ENCODE measurements around the gene RASGEF1B. TPM values are rescaled to one million over a fixed set of nuclear protein-coding genes. Genes with fewer than 3 reads are reported as not detected.
A peak's percentile ranks its signal among the peaks of the same experiment; 100 is the strongest.

Gene RASGEF1B
- total and polyA plus RNA-seq, 9 of the 15 experiments (the other 6 are each of a cell fraction or from before 2014, with no cell fraction given) = 0.04 to 0.57 (median 0.22) TPM

DNA sequence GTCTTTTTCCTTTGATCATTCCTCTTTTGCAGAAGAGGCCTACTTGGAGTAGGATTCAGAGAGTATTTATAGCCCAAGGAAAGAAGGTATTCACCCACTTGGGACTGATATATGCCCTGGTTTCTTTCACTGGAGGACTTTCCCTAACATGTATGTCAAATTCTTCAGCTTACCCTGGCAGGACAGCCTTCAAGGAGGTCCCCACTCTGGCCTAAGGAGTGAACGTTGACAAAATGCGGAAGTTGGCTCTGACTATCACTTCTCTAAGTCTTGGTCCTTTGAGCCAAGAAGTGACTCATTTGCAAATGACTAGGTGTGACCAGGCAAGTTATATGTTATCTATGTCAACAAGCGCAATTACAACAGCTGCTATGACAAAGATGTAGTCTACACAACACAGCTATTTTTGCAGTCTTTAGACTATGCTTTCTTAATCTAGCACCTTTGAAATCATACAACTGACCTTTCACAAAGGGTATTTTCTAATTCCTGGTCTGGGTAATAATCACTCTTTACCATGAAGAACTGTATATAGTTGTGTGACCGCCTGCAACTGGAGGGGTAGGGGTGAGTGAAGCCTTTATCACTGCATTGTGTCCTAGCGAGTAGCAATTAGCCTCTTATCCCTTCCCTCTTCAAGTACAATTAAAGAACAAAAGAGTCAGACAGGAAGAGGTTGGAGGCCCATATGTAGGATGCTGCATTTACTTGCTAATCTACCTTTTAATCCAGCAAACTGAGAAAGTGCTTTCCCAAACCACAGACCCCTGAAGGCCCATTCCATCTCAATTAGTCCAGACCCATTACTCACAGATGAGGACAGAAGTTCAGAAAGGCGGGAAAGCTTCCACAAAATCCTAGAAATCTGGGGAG, 50.1 kb downstream of the RASGEF1B start (continued):
- TF ChIP-seq NR4A1 (CRISPR knock-in tag; IDR thresholded peaks at IDR 0.05) (no peak), NR4A1 (tag; IDR thresholded peaks at IDR 0.05) (no peak), MAZ (CRISPR knock-in tag; conservative IDR thresholded peaks at IDR 0.05 in 1 of 2, IDR thresholded peaks at IDR 0.05 in 1 of 2) (no peak), ADNP (tag; IDR thresholded peaks at IDR 0.05) (peak; percentile 89), ARID1B (IDR thresholded peaks at IDR 0.05) (peak; percentile 98), ZNF444 (CRISPR knock-in tag; IDR thresholded peaks at IDR 0.05) (no peak), PHB (CRISPR knock-in tag; IDR thresholded peaks at IDR 0.05) (no peak), NCOR1 (IDR thresholded peaks at IDR 0.05) (peak; percentile 93), HOXB6 (CRISPR knock-in tag; IDR thresholded peaks at IDR 0.05; ENCODE audit: borderline replicate concordance) (no peak), CHCHD3 (CRISPR knock-in tag; IDR thresholded peaks at IDR 0.05) (no peak), TAF7 (tag; IDR thresholded peaks at IDR 0.05) (no peak), GABPB2 (CRISPR knock-in tag; conservative IDR thresholded peaks at IDR 0.05) (no peak), ZNF583 (CRISPR knock-in tag; IDR thresholded peaks at IDR 0.05) (no peak), NFYB (IDR thresholded peaks at IDR 0.05; ENCODE audit: extremely low read depth, insufficient read length) (no peak), EHMT2 (IDR thresholded peaks at IDR 0.05) (peak; percentile 85)
- TF ChIP-seq, protein P1, sequence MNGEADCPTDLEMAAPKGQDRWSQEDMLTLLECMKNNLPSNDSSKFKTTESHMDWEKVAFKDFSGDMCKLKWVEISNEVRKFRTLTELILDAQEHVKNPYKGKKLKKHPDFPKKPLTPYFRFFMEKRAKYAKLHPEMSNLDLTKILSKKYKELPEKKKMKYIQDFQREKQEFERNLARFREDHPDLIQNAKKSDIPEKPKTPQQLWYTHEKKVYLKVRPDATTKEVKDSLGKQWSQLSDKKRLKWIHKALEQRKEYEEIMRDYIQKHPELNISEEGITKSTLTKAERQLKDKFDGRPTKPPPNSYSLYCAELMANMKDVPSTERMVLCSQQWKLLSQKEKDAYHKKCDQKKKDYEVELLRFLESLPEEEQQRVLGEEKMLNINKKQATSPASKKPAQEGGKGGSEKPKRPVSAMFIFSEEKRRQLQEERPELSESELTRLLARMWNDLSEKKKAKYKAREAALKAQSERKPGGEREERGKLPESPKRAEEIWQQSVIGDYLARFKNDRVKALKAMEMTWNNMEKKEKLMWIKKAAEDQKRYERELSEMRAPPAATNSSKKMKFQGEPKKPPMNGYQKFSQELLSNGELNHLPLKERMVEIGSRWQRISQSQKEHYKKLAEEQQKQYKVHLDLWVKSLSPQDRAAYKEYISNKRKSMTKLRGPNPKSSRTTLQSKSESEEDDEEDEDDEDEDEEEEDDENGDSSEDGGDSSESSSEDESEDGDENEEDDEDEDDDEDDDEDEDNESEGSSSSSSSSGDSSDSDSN (IDR thresholded peaks at IDR 0.05; ENCODE audit: borderline replicate concordance in 1 of 2, low read depth in 2 of 2, low read length in 2 of 2) = no peak
- TF ChIP-seq, protein P2, sequence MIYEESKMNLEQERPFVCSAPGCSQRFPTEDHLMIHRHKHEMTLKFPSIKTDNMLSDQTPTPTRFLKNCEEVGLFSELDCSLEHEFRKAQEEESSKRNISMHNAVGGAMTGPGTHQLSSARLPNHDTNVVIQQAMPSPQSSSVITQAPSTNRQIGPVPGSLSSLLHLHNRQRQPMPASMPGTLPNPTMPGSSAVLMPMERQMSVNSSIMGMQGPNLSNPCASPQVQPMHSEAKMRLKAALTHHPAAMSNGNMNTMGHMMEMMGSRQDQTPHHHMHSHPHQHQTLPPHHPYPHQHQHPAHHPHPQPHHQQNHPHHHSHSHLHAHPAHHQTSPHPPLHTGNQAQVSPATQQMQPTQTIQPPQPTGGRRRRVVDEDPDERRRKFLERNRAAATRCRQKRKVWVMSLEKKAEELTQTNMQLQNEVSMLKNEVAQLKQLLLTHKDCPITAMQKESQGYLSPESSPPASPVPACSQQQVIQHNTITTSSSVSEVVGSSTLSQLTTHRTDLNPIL (CRISPR knock-in tag; IDR thresholded peaks at IDR 0.05) = no peak
- TF ChIP-seq, protein P3, sequence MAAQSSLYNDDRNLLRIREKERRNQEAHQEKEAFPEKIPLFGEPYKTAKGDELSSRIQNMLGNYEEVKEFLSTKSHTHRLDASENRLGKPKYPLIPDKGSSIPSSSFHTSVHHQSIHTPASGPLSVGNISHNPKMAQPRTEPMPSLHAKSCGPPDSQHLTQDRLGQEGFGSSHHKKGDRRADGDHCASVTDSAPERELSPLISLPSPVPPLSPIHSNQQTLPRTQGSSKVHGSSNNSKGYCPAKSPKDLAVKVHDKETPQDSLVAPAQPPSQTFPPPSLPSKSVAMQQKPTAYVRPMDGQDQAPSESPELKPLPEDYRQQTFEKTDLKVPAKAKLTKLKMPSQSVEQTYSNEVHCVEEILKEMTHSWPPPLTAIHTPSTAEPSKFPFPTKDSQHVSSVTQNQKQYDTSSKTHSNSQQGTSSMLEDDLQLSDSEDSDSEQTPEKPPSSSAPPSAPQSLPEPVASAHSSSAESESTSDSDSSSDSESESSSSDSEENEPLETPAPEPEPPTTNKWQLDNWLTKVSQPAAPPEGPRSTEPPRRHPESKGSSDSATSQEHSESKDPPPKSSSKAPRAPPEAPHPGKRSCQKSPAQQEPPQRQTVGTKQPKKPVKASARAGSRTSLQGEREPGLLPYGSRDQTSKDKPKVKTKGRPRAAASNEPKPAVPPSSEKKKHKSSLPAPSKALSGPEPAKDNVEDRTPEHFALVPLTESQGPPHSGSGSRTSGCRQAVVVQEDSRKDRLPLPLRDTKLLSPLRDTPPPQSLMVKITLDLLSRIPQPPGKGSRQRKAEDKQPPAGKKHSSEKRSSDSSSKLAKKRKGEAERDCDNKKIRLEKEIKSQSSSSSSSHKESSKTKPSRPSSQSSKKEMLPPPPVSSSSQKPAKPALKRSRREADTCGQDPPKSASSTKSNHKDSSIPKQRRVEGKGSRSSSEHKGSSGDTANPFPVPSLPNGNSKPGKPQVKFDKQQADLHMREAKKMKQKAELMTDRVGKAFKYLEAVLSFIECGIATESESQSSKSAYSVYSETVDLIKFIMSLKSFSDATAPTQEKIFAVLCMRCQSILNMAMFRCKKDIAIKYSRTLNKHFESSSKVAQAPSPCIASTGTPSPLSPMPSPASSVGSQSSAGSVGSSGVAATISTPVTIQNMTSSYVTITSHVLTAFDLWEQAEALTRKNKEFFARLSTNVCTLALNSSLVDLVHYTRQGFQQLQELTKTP (IDR thresholded peaks at IDR 0.05; ENCODE audit: low read depth in 1 of 2, partially characterized antibody in 2 of 2) = peak in 1 of 2 experiments; percentile 85
- TF ChIP-seq, protein P4, sequence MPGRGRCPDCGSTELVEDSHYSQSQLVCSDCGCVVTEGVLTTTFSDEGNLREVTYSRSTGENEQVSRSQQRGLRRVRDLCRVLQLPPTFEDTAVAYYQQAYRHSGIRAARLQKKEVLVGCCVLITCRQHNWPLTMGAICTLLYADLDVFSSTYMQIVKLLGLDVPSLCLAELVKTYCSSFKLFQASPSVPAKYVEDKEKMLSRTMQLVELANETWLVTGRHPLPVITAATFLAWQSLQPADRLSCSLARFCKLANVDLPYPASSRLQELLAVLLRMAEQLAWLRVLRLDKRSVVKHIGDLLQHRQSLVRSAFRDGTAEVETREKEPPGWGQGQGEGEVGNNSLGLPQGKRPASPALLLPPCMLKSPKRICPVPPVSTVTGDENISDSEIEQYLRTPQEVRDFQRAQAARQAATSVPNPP (IDR thresholded peaks at IDR 0.05; ENCODE audit: borderline replicate concordance, insufficient read depth, insufficient read length) = no peak

Data from K562 (cell line).